Stimulated activated CD4-positive, alpha-beta T cell treated with anti-CD3 and anti-CD28 coated beads, Interleukin-1b, Interleukin-23, amount 100 ng/mL, for 1 hour (primary cell): ENCODE results near the gene KCTD5.

Experiments used
- DNase-seq, 2 donors: peaks; one replicate each; pipeline ENCODE4 v3.0.0-alpha.2; 2020; ENCODE audit warnings: low read depth in 2 of 2

Gene KCTD5

GRCh38 chr16:2724088-2724676 is 41.9 kb downstream of the KCTD5 start:
- no peak for DNase-seq

GRCh38 chr16:2724816-2725348 is 42.6 kb downstream of the KCTD5 start:
- no peak for DNase-seq

DNA sequence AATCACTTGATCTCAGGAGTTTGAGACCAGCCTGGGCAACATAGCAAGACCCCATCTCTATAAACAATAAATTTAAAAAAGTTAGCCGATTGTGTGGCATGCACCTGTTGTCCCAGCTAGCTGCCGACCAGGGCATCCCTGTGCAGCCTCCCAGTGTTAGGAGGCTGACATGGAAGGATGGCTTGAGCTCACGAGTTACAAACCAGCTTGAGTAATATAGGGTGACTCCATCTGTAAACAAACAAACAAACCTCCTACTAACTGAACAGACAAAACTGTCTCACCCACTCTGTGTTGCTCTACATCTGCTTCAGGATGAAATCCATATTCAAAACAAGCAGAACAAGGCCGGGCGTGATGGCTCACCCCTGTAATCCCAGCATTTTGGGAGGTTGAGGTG is 44.6 kb downstream of the KCTD5 start:
- no peak for DNase-seq

- DNase-seq = no peak
These were observed 45.7 kb downstream of the KCTD5 start for GRCh38 chr16:2728034-2728433.

DNA sequence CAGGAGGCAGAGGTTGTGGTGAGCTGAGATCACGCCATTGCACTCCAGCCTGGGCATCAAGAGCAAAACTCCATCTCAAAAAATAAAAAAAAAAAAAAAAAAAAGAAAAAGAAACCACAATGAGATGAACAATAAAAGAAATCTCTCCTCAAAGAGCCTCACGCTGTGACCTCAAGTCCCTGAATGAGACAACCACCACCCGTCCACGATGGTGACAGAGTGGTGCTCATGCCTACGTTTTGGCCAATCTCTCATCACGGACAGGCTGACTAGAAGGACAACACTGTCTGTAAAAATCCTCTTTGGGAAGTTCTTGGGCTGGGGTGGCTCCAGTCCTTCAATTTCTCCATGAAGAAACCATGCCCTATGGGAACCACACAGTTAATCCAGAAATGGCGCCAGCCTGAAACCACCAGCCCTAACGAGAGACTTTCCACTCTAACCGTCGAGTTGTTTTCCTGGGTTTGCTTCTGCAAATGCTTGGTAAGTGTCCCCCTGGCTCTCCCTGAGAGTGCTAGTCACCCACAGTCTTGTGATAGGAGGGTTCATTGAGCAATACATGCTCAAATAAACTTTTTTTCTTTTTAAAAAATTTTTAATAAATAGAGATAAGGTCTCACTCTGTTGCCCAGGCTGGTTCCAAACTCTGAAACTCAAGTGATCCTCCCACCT is 52.7 kb downstream of the KCTD5 start:
- DNase-seq = no peak

DNA sequence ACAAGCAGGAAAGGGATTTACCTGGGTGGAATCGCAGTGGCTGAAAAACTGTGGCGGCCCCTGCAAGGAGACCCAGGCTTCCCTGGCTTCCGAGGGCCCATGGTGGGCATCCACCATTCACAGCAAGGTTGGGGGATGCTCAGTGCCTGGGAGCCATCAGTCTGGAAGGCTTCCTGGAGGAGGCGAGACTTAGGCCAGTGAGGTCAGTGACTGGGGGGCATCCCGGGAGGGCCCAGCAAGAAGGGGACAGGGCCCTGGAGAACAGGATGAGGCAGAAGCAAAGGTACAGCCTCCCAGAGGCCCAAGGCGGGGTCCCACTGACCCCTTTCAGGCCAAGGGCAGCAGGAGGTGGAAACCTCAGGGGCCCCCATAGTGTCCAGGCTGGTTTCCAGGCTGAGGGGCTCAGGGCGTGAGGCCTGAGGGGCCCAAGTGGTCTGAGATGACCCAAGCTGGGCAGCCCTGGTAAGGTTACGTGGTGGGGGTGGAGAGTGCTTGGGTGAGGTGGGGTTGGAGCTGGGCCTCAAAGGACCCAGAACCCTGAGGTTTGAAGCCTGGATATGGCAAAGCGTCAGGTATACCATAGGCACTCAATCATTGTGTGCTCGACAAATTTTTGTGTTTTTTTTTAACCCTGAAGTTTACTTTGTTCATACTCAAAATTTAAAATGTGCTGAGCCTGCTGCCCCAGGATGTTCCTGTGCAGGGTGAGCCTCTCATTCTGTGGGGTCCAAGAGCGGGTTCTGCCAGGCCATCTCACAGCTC is 54.3 kb downstream of the KCTD5 start:
- DNase-seq = no peak

- DNase-seq = no peak
These were observed 54.9 kb downstream of the KCTD5 start for GRCh38 chr16:2737238-2737605.

GRCh38 chr16:2737895-2738418 is 55.6 kb downstream of the KCTD5 start:
- DNase-seq = no peak

- DNase-seq = no peak
These were observed 56.3 kb downstream of the KCTD5 start for GRCh38 chr16:2738615-2739014.

DNA sequence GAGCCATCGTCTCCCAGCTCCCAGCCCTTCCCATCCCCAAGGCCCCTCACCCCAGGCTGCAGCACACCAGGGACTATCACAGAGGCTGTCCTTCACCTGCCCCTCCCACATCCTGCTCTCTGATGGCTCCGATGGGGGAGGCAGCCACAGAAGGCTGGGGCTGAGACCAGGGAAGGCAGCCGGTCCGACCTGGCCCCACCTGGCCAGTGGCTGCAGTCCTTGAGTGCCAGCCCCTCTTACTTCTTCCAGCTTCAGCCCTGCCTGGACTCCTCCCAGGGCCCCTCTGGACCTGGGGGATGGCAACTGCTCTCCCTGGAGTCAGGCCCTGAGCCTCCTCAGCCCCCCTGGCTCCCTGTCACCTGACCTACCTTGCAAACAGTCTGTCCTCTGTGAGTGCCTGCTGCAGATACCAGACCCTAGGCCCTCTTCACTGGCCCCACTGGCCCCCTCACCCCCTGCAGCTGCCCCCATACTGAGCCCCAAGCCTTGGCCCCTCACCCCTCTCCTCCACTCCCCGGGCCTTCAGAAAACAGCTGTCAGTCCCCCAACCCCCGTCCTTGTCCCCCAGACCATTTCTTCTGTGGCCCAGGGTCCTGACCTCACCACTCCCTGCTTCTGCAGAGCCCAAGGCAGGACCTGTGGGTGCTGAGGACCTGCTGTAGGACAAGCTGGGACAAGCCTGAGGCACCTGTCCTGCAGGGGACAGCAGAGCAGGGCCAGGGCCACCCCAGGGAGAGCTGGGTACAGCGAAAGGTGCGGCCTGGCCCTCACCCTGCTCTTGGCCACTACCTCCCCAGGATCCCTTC is 57.5 kb downstream of the KCTD5 start:
- DNase-seq = no peak

GRCh38 chr16:2740476-2740875 is 58.2 kb downstream of the KCTD5 start:
- DNase-seq = no peak

GRCh38 chr16:2741168-2741567 is 58.8 kb downstream of the KCTD5 start:
- no peak for DNase-seq

DNA sequence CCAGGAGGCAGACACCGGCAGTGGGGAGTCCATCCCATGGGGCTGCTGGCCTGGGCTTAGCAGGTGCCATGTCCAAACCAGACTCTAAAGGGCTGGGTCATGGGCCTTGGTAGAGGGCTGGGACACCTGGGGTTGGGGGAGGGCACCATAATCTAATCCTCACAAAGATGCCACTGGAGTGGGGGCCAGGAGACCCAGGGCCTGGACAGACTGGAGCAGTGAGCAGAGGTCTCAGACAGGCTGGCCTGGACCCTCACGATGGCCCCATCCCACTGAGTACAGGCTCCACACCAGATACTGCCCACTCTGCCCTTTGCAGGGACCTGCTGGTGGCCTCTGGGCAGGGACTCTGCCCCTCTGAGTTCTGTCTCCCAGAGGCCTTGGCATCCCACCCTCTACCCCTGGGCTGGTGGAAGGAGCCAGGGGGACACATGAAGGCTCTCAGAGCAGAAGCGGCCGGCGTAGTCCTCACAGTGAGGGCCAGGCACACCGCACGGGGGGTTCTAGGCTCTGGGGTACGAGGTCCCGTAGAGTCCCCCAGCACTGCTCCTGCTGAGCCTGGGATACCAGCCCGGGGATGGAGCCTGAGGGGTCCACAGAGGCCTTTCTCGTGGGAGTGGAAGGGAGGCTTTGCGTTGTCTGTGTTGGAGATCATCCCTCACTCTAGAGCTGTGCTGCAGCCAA is 60.1 kb downstream of the KCTD5 start:
- no peak for DNase-seq

GRCh38 chr16:2743007-2743810 is 60.9 kb downstream of the KCTD5 start:
- DNase-seq = no peak

DNA sequence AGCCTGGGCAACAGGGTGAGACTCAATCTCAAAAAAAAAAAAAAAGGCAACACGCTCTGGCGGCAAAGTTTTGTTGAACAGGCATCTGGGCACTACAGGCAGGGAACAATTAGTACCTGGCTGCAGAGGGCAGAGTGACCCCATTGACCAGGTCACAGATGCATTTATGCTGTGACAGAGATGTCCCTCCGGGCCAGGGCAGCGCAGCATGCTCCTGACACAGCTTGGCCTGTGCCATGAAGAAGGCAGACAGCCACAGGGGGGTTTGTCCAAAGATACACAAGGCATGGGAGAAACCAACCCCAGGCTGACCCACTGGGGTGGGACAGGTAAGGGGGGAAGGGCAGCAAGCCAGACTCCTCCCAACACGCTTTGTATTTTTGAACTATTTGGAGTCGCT is 62.4 kb downstream of the KCTD5 start:
- no peak for DNase-seq

DNA sequence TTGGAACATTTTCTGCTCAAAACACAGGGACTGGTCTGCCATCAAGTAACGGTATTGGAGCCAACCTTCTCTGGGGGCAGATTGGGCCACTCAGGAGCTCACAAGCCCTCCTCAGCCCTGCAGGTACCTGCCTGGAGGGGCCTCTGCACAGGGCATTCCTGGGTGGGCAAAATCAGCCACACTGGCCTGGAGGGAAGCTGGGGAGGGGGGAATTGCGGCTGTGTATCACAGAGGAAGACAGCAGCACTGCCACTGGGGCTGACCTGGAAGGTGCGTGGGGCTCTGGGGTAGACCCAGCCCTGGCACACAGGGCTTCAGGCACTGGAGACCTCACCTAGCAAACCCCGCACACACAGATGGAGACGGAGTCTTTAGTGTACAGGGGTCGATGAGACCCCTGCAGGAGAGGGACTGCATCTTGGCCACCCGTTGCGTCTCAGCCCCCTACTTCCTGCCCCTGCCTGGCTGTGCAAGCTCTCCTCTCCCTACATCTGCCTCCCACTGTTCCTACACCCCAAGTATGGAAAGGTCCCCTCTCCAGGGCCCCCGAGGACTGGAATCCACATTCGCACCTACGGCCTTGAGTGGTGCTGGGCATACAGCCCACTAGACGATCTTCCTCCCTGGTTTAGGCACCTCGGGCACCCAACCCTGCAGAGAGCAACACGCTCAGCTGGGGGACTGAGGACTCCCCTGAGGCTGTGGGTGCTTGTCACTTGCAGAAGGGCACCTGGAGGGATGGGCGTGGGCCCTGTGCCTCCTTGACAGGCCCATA is 63.0 kb downstream of the KCTD5 start:
- DNase-seq = no peak

DNA sequence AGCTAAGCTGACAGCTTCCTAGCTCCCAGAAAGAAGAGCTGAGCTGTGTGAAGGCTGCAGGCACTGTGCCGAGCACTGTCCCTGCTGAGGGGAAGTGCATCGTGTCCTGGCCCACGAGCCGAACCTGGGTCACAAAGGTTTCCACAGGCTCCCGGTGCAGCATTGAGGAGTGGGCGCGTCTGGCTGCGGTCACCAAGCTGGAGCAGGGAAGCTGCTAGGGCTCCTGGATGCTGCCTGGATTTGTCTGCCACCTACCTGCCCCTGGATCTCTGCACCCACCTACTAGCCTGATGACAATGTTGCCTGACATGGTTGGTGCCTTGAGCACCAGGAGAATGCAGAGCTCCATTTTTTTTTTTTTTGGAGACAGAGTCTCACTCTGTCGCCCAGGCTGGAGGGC is 63.6 kb downstream of the KCTD5 start:
- no peak for DNase-seq

DNA sequence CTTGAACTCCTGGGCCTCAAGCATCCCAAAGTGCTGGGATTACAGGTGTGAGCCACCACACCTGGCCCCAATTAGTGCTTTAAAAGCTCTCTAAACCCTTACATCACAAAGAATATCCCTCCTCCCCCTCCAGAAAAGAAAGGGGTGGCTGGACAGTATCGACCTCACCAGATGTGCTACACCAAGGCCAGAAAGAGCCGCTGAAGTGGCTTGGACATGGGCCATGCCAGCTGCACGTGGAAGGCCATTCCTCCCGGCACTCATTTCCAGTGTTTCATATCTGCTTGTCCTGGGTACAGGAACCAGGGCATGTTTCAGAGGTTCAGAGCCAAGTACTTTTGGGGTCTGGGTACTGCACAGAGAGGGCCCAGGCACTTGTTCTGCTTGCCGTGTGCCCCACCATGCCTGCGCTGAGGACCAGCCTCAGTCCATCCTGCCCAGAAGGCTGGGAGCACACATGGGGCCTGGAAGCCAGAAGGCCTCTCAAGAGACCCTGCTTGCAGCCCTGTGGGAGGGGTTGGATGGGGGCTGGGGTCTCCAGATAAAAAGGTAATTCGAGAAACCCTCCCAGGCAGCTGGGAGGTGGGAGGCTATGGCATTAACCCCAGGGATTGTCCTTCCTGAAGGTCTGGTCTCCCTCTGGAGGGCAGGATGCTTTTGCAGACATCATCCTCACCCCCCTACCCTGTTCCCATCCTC is 66.6 kb downstream of the KCTD5 start:
- DNase-seq = no peak

GRCh38 chr16:2749476-2749875 is 67.2 kb downstream of the KCTD5 start:
- DNase-seq = no peak
